C4-2B (cell line): ENCODE data around the gene MEX3A.
"Not testable (repeated sequence)": the region's sequence is repeated elsewhere in the genome, so short reads cannot be mapped to it uniquely, and the experiment has no call there.

Experiments used
- CTCF ChIP-seq: fragments of 450-650 bp; conservative IDR thresholded peaks from 2 replicates; pipeline ENCODE4 v1.5.1; 2017; ENCODE audit warnings: mild to moderate bottlenecking
- ZFX ChIP-seq: fragments of 450-650 bp; IDR thresholded peaks from 2 replicates; pipeline ENCODE4 v1.6.1; 2017

DNA sequence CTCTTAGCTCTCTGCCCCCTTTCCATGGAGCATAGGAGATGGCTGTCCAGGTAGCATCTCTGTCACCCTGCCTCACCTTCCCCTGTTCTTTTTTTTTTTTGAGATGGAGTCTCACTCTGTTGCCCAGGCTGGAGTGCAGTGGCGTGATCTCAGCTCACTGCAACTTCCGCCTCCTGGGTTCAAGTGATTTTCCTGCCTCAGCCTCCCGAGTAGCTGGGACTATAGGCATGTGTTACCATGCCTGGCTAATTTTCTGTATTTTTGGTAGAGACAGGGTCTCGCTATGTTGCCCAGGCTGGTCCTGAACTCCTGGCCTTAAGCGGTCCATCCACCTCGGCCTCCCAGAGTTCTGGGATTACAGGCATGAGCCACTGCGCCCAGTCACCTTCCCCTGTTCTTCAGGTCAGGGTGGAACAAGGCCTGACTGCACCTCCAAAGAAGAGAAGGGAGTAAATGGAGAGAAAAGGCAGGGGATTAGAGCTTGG, 10.9 kb downstream of the MEX3A start:
- TF ChIP-seq CTCF, ZFX: not testable (repeated sequence)
